ENCODE data around the gene TOMM20.
"Not testable (repeated sequence)": the region's sequence is repeated elsewhere in the genome, so short reads cannot be mapped to it uniquely, and the experiment has no call there.

Gene TOMM20

DNA sequence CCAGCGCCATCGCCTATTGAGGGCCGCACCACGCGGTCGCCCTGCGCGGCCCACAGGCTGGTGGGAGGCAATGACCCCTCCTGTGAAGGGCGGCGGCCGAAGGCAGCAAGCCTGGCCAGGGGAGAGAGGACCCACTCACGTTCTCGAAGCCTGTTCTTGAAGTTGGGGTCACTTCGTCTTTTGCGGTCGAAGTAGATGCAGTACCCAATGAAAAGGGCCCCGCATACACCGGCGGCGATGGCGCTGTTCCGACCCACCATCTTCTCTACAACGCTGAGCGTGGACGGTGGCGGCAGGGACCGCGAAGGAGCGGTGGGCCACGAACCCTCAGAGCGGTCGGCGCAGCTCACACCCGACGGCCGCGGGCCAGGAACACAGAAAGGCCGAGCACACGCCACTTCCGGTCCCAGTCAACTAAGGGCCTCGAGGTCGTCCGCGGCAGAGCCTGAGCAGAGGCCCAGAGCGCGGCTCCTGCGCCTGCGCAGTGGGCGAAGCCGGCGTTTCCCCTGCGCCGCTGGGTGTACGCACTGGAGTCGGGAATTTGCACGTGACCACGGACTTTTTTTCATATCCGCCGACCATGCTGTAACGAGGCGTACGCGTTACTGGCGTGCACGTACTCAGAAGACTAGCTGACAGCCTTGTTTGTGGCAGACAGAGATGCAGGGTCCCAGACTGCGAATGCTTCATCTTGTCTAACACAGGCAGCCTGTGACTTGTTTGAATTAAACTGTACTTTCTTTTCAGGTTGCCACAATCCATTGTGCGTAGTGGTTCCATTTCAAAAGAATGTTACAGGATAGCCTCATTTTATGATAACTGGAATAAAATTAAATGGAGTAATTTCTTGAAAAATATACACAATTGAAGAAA lies at the start of gene TOMM20:
TOMM20 (minus strand) TSS at position 382 of the 873 bp plus-strand sequence; CDS start at position 260, 122 bp downstream.
- DNase-seq, result peak; percentile 97

DNA sequence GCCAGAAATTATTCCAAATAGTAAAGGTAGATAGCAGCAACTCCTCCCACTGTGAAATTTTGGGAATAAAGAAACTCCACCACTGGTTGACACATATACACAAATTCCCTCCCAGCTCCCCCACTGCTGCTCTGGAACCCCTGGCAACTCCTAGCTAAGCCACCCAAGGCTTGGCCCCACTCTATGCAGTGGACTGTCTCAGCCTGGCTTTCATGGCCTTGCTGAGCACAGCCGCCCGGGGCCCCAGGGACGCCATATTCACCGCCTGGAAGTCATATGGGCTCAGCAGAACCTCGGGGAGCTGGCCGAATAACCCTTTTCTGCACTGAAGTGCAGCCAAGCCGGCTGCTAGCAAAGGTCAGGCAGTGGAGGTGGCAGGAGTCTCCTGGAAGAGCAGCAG lies 47.8 kb upstream of the TOMM20 start:
- DNase-seq, result no peak

DNA sequence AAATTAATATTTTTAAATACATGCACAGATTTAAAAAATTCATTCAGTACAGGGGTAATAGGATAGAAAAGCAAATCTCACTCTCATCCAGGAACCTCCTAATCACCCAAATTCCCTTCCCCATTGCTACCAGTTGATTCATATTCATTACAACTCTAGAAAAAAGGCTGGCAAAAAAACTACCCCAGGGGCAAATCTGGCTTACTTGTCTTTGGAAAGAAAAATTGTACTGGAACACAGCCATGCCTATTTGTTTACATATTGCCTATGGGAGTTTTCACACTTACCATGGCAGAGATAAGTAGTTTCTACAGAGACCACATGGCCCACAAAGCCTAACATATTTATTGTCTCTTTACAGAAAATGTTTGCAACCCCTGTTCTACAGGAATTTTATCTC lies 41.3 kb upstream of the TOMM20 start:
- DNase-seq, result no peak

DNA sequence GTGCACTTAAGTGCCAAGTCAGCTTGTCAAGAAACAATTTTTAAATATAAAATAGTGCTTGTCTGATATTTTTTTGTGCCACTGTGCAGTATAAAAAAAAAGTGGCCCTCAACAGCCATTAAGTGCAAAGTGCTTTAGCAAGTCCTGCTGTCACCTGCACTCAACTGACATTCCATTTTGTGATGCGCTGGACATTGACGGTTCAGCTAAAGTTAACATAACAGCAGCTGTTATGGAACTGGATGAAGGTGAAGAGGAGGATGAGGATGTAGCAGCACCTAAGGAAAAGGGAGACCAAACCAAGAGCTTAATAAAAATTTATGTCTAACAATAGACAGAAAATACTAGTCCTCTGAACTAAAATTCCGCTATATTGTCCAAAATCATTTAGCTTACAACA lies 39.7 kb upstream of the TOMM20 start:
- DNase-seq, result no peak

DNA sequence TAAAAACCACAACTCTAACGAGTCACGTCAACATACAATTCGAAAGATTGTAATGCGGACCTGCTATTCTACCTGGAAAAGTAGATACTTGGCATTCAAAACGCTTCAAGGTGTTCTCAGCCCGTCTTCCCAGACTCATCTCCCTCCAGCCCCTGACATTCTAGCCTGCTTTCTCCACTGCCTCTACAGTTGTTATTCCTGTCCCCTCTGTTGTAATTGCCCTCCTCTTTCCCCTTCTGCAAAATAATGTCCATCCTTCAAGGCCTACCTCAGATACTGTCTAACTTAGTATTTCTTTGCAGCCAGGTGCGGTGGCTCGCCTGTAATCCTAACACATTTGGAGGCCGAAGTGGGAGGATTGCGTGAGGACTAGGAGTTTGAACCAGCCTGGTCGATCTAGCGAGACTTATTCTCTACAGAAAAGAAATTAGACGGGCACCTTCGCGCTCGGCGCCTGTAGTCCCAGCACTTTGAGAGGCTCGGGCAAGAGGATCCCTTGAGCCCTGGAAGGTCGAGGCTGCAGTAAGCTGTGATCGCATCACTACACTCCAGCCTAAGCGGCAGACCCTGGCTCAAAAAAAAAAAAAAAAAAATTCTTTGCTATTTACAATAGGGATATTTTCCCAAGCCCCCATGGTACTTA lies 33.2 kb upstream of the TOMM20 start:
- no peak for DNase-seq

DNA sequence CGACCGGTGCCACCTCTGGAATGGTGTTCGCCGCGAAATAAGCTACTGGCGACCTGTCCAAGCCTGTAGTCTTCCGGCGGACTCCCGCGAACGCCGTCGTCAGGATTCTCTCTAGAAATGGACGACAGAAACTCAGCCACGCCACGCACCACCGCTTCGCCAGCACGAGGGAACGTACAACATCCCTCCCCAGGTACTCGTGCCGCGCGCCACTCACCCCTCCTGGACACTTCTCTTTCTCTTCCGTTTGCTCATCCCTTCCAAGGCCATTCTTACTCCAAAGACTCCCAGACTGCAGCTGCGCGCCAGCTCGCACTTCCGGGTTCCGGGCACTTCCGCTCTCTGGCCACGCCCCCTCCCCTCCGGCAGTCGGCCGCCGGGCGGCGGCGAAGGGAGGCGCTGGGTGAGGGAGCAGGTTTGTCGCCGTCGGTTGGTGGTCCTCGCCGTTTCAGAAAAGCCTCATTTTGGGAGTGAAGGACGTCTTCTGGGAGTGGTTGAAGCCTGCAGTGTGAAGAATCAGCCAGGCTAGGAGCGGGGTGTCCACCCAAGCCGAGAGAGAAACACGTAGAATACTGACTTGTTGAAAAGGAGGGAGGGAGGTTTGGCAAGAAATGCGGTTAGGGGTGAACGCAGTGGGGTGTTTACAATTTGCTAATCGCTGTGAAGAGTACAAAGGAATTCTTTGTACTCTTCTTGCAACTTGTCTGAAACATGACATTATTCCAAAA lies 32.5 kb upstream of the TOMM20 start, which contains the start of gene RBM34:
RBM34 (minus strand) TSS at position 294 of the 728 bp plus-strand sequence; CDS start at position 270, 24 bp downstream.
- peak; percentile 83 for DNase-seq

DNA sequence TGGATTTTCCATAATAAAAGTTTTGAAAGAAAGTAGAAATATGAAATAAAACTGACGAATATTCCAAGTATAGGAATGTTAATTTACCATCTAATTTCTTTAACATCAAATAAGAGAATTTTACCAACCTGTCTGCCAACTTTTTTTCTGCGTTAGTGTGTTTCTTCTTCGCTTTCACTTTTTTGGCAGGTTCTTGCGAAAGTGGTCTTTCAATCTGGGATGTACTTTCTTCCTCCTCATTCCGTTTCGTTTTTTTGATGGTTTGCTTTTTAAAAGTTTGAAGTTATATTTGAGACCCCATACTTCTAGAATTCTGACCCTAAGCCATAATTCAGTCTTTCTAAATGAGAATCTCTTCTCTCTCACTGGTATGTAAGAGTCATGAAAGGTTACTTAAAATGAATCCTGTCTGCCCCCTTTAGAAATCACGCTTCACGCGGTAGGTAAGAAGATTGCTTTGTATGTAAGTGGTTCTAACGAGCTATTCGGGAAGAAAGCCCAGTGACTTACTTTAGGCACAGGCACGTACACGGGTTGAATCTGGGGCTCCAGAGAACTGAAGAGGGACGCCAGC lies 31.8 kb upstream of the TOMM20 start:
- DNase-seq, result no peak

DNA sequence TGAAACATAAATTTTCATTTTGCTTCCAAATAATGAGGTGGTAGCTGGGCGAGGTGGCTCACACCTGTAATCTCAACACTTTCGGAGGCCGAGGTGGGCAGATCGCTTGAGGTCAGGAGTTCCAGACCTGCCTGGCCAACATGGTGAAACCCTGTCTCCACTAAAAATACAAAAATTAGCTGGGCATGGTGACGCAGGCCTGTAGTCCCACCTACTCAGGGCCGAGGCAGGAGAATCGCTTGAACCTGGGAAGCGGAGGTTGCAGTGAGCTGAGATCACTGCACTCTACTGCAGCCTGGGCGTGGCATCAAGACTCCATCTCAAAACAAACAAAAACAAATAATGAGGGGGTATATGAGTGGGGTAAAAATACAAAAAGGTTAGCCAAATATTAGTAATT lies 31.3 kb upstream of the TOMM20 start:
- DNase-seq, result not testable (repeated sequence)

DNA sequence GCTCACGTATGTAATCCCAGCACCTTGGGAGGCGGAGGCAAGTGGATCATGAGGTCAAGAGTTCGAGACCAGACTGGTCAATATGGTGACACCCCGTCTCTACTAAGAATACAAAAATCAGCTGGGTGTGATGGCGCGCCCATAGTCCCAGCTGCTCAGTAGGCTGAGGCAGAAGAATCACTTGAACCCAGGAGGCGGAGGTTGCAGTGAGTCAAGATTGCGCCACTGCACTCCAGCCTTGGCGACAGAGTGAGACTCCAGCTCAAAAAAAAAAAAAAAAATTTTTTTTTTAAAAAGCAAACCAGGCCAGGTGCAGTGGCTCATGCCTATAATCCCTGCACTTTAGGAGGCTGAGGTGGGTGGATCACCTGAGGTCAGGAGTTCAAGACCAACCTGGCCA lies 30.6 kb upstream of the TOMM20 start:
- DNase-seq, result not testable (repeated sequence)

DNA sequence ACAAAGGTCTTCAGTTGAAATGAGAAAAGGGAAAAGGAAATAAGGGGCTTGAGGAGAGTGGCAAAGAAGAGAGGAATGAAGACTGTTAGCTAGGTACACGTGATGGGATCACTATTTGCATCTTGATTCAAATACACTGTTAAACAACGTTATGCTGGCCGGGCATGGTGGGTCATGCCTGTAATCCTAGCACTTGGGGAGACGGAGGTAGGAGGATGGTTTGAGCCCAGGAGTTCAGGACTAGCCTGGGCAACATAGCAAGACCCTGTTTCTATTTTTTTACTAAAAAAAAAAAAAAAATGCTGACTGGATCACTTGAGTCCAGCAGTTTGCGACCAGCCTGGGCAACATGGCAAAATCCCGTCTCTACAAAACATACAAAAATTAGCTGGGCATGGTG lies 30.0 kb upstream of the TOMM20 start:
- DNase-seq, result no peak

DNA sequence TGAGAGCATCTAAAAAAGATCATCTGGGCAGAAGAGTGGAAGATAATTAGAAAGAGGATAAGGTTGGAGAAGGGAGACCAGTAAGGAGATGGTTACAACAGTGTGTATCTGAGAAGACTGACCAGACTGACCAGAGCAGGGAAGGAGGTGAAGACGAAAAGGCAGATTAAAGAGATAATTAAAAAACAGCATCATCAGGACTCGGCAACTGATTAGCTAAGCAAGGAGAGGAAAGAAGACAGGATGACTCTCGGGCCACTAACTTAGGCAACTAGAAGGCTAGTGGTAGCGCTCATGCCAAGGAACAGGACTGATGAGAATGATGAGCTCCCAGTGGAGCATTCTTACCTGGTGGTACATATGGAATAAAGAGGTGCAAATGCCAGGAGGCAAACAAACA lies 28.5 kb upstream of the TOMM20 start:
- DNase-seq, result no peak

DNA sequence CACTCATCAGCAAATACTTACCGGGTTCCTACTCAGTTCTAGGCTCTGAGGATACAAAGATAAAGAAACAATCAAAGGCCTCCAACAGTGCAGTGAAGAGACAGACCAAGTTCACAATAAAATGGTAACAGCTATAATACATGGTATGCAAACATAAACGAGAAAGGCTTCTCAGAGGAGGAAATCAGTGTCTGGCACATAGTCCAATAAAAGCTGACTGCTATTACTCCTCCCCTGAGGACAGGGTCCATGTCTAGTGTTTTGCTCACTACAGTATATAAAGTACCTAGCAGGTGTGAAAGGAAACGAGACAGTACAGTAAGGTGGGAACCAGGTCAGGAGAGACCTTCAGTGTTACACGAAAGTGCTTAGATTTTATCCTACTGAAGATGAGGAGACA lies 28.1 kb upstream of the TOMM20 start:
- no peak for DNase-seq

DNA sequence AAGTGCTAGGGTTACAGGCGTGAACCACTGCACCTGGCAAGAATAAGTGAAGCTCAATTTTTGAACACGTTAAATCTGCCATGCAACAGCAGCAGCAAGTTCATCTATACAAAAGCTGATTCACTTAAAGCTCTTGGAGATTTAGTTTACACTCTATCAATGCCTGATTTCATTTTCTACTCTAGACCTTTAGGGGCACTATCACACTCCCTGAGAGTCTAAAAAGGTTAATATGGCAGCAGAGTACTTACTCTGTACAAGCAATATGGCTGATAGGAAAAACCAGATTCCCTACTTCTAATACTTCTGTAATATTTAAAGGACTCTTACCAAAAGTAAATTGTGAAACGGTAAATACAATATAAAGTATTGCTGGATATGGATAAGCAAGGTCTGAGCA lies 27.6 kb upstream of the TOMM20 start:
- DNase-seq, result no peak

DNA sequence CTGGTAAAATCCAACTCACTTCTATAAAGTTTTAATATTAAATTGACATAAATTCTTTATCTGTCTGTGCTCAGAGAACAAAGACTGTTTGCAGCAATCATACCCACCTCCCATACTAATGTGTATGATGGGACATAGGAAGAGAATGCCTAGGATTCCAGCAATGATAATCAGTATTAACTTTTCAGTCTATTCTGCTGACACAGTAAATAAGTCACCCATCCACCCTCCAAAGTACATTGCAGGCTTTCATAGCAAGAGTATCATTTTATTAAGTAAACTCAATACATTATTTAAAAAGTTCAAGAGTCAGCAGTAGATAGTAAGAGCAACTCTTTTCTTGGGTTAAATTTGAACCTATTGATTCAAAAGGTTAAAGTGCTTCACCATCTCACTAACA lies 23.6 kb upstream of the TOMM20 start:
- no peak for DNase-seq

DNA sequence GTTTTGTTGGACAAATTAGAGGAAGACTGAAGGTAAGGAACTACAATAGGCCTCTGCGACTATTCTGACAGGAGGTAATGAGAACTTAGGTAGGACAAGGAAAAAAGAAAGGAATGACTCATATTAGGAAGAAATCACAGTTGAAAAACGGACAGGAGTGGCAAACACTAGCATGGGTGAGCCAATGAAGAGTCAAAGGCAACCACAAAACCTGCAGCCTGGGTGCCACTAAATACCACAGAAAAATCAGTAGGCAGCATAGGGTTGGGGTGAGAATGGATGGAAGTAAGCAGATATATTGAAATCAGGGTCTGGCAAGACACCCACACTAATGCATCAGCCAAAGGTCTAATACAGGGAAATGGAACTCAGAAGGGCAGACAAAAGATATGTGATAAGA lies 22.4 kb upstream of the TOMM20 start:
- DNase-seq, result no peak

DNA sequence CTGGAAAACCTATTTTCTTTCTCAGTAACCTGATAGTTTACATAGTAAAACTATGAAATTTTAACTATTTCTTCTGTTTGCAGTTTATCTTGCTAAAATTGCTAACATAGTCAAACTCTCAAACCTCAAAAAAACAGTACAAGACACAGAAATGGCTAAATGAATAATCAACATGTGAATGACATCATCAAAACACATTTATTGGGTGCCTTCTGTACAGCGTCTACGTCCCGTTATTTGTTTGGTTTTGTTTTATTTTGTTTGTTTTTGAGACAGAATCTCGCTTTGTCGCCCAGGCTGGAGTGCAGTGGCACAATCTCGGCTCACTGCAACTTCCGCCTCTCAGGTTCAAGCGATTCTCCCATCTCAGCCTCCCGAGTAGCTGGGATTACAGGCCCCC lies 21.2 kb upstream of the TOMM20 start:
- no peak for DNase-seq

DNA sequence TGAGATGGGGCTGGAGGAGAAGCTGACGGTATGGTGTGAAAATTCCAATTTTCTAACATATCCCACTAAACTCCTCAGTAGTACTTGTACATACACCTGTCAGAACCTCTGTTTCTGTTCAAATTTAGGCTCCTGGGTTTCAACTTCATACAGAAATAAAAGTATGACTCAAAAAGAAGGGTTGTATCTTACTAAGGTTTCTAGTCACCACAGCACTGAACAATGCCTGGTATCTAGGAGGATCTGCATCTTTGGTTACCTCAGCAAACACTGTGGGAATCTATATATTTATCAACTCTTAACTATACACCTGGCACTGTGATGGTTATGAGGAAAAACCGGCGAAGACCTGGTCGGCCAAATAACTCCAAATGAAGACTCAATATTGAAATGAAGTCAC lies 18.6 kb upstream of the TOMM20 start:
- DNase-seq, result no peak

DNA sequence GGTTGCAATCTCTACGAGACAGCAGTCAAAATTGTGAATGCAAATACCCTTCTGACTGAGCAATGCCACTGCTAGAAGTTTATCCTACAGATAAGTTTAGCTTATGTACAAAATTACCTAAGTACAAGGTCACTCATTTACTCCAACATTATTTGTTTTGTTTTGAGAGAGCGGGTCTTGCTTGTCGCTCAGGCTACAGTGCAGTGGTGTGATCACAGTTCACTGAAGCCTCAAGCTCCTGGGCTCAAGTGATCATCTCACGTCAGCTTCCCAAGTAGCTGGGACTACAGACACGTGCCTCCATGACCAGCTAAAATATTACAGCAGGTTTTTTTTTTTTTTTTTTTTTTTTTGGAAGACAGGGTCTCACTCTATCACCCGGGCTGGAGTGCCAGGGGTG lies 17.0 kb upstream of the TOMM20 start:
- DNase-seq, result no peak

DNA sequence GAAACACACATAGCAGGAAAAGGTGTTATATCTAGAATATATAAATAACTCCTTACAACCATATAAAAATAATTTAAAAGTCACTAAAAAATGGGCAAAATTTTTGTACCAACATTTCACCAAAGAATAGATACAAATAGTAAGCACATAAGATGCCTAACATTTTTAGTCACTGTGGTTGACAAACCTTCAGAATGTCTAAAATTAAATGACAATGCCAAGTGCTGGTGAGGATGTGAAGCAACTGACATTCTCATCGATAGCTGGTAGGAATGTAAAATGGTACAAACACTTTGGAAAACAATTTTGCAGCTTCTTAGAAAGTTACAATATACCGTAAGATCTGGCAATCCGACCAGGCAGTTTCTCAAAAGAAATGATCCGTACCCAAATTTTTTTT lies 14.4 kb upstream of the TOMM20 start:
- DNase-seq, result no peak

DNA sequence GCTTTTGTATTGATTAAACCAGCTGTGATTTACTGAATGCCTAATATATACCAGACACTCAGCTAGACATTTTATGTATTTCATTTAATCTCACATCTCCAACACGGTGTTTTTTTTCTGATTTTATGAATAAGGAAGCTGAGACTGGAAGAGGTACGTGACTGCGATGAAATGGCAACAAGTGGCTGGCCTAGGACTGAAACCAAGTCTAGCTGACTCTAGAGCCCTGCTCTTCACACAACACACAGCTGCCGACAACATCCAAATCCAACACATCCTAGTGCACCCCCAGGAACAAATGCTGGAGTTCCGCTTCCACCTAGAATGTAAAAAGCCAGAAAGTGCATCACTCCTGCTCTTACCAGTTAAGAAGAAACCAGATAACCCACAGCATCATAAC lies 10.7 kb upstream of the TOMM20 start:
- no peak for DNase-seq

DNA sequence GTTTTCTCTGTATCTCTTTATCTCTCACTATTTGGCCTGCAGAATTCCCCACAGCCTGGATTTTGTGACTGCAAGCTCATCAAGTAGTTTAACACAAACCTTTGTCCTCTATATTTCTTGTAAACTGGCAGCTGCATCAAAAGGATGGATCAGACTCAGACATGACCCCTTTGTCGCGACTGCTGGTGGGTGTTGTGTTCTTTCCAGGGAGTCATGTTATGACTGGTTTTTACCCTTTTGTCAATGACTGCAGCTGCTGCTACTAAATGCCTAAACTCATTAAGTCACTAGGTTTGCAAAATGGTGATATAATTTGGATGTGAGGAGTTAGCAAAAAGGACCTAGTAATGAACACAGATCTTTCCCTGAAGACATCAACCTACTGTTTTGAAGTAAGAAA lies 10.2 kb upstream of the TOMM20 start:
- DNase-seq, result no peak

DNA sequence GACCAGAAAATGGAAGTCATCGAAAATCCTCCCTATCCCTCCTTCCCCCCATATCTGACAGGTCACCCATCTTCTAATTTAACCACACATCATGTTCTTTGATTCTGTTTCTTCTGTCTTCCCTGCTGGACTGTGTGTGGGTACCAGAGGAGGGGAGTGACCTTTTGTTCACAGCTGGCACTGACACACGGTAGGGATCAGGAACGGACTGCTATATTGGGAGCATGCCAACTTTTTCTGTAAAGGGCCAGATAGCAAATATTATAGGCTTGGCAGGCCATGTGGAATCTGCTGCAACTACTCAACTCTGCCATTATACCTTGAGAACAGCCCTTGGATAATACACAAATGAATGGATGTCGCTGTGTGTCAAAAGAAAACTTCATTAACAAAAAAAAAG lies 7.5 kb upstream of the TOMM20 start:
- DNase-seq, result no peak

DNA sequence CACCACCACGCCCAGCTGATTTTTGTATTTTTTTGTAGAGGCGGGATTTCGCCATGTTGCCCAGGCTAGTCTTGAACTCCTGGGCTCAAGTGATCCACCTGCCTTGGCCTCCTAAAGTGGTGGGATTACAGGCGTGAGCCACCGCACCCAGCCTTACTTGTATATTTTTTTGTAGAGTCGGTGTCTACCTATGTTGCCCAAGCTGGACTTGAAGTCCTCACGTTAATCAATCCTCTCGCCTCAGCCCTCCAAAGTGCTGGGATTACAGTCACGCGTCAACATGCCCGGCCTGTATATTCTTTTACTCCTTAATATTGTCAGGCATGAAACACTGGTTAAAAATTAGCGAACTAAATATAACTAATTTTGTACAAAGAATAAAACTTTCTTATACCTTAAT lies 5.5 kb upstream of the TOMM20 start:
- DNase-seq, result no peak

Data from COR-L47 (cell line).